GM18499 (cell line): ENCODE results near the gene FRMPD1.

Experiments used
- ATAC-seq: cut with Tn5 transposase; IDR thresholded peaks from one replicate; pipeline ENCODE4 v1.9.1; 2021; ENCODE audit warnings: moderate number of reproducible peaks; ENCODE audit not compliant: insufficient read depth, unreplicated experiment

FRMPD1 gene

DNA sequence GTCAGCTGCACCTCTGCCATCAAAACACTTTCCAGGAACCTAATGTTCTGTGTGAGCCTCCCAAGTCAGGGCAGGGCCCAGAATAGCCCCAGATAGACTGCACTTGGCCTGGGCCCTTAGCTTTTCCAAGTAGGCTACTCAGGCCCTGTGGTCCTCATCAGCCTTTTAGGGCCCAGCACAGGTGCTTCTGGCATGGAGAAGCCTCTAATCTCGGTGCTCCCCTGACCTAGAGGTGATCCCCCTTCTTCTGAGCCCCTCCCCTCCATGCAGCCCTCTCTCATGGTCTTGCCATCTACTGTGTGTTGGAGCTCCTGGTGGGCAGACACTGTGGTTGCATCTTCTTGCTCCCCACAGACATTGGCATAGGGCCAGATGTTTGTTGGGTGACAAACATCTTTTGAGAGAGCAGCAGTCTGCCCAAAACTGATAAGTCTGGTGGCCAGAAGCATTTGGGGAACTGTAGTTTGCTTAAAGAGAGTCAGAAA is 28.1 kb downstream of the FRMPD1 start:
- ATAC-seq = no peak

DNA sequence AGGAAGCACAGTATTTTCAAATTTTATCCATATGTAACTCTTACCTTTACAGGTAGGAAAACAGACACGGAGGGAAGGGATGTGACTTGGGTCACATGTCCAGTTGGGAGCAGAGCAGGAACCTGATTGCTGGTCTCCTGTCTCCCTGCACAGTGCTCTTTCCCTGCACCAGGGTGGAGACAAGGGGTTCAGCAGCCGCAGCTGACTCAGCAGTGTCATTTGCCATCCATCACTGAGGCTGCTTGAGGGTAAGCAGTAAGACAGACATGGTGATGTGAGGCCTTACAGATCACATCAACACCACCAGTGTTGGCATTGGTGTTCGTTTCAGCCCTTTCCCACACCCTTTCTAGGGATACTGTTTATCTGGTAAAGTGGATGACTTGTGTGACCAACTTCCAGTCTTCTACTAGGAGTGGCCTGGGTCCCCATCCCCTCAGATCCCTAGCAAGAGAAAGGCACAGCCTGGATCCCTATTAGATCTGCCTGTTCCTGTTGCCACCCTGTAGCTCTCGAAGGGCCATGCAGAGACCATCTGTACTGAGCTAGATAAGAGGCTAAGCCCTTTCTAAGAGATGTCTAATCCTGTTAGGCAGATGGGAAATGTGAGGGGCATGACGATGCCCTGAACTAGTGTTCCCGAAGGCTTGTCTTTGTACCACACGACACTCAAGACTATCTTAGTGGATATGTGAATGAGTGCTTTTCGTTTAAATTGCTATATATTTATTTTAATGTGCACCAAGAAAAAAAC is 29.1 kb downstream of the FRMPD1 start:
- no peak for ATAC-seq

DNA sequence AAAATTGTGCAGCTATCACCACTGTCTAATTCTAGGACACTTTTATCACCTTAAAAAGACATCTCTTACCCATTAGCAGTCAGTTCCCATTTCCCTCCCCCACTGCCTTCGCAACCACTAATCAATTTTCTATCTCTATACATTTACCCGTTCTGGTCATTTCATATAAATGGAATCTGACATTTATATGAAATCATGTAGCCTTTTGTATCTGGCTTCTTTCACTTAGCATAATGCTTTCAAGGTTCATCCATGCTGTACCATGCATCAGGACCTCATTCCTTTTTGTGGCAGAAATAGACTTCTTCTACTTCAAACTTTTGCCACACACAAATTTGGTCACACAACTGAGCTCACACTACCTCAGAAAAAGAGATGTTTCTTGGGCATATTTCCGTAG is 32.2 kb downstream of the FRMPD1 start:
- no peak for ATAC-seq

DNA sequence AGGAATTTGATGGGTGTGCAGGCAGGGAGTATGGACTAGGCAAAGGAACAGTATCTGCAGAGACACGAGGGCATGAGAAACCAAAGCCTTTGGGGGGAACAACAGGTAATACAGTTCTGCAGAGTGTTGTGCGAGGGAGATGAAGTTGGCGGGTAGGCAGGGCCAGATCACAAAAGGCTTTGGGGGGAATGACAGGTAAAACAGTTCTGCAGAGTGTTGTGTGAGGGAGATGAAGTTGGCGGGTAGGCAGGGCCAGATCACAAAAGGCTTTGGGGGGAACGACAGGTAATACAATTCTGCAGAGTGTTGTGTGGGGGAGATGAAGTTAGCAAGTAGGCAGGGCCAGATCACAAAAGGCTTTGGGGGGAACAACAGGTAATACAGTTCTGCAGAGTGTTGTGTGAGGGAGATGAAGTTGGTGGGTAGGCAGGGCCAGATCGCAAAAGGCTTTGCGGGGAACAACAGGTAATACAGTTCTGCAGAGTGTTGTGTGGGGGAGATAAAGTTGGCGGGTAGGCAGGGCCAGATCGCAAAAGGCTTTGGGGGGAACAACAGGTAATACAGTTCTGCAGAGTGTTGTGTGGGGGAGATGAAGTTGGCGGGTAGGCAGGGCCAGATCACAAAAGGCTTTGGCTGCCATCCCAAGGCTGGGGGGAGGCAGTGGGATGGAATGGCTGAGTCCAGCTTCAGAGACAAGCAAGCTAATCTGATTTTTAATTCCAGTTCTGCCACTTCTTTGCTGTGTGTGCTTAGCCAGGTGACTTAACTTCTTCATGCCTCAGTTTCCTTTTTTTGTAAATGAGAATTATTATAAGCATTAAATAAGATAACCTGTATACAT is 33.0 kb downstream of the FRMPD1 start:
- no peak for ATAC-seq

DNA sequence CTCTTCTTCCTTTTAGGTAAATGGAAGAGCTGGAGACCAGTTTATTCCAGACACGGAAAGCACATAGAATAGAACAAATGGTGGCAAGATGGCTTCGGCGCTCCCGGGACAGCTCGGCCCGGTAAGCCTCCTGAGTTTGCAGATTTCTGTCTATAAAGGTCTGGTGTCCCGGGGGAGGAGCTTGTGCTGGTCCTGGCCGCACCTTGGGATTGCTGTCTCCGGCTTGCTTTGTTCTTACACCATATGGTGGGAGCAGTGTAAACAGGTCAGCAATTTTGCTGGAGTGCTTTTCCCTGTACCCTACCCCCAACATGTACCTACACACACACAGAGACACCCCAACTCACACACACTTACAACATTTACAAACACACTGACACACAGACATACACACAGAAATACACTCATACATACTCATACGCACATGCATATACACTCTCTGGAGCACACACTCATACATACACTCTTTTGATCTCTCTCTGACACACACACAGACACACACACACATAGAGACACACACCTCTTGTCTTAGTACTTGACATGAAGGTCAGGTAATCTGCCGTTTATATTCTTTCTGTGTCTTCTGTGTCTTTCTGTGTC is 42.0 kb downstream of the FRMPD1 start:
- no peak for ATAC-seq

DNA sequence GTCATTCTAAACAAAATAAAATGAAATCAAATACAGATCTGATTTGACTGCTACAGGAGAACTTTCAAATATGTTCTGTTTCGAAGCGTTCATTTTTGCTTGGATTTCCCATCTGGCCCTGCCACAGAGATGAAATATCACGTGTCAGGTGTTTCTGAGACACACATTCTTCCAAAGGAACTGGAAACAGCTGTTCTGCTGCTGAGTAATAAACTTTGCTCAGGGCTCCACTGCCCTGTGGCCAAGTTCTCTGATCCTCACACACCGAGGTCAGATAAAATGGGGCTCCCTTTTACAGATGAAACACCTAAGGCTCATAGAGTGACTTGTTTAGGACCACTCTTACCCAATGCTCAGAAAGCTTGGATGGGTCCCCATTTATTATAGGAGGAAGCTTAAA is 42.5 kb downstream of the FRMPD1 start:
- no peak for ATAC-seq

DNA sequence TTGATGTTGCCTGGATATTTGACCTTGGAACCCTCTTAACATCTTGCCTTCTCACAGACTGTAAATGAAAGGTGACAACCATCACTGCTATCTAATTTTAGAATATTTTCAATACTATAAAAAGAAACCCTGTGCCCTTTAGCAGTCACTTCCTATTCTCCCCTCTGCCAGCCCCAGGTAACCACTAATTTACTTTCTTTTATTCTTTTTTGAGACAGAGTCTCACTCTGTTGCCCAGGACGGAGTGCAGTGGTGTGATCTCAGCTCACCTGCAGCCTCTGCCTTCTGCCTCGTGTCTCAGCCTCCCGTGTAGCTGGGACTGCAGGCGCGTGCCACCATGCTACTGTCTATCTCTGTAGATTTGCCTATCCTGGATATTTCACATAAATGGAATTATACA is 43.6 kb downstream of the FRMPD1 start:
- no peak for ATAC-seq

DNA sequence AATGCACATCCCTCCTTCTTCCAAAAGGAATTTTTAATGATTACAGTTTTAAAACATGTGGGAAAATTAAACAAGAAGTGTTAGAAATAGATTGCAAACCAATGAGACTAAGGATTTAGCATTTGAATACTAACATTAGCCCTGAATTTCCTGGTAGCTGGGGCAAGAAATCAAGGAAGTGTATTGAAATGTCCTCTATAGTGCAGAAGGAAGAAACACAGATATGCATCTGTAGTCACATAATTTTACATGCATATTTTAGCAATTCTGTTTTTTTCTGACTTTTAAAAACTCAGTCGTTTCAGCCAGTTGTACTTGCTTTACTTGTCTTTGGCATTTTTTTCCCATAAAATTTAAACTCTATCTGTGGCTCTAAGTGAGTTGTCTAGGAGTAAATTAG is 45.8 kb downstream of the FRMPD1 start:
- ATAC-seq = no peak

DNA sequence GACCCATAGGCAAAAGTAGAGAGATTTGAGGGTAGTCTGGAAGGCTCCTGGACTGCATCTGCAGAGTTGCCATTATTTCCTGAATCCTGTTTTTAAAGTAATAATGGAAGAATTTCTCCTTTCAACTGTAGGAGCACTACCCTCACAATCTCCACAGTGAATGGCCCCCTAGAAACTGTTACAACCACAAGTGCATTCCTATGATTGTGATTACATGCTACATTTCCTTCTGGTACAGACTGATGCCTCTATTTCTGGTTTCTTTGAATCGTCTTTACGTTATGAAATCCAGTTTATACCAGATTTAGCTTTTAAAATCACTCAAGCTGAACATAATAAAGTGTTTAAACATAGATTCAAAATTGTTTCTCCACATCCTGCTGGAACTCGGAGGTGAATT is 49.4 kb downstream of the FRMPD1 start:
- no peak for ATAC-seq

DNA sequence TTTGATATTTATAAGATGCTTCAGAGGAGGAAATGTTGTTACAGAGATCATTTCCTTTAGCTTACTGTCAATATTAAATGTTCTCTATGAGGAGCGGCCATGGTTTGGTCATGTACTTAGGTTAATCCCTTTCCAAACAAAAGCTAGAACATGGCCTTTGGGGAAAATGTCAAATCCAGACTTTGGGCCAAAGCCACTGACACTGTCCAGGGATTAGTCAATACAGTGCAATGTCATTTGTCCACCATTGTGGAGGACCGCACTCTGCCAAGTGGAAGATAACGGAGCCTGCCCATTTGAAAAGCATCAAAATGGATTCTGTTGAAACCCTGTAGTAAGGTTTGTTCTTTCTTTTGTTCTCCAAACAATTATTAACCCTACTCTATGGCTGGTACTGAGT is 50.1 kb downstream of the FRMPD1 start:
- no peak for ATAC-seq

DNA sequence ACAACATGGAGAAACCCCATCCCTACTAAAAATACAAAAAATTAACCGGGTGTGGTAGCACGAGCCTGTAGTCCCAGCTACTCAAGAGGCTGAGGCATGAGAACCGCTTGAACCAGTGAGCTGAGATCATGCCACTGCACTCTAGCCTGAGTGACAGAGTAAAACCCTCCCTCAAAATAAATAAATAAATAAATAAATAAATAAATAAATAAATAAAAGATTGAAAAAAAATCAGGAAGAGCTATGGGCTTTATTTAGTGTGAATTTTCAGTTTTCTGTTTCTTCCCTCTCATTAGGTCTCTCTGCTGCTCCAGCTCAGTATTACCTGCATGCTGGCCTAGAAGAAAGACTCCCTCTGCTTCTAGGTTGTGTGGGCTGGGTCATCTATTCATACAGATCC is 55.0 kb downstream of the FRMPD1 start:
- ATAC-seq = no peak

DNA sequence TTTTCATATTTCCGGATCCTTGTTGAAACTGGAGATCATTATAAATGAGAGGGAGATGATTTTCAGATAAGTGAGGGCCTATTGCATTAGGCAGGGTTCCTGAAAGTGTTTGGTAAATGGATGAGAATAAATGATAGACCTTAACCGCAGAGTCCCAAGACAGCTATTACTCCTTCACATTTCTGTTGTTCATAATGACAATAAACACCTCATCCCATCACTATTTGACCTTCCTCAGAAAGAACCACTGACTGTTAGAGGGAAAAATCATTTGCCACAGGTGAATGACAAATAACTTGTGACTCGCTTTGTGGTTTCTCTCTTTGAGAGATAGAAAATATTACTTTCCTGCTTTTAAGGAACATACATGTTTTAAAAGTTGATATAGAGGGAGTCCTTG is 55.5 kb downstream of the FRMPD1 start:
- ATAC-seq = no peak

DNA sequence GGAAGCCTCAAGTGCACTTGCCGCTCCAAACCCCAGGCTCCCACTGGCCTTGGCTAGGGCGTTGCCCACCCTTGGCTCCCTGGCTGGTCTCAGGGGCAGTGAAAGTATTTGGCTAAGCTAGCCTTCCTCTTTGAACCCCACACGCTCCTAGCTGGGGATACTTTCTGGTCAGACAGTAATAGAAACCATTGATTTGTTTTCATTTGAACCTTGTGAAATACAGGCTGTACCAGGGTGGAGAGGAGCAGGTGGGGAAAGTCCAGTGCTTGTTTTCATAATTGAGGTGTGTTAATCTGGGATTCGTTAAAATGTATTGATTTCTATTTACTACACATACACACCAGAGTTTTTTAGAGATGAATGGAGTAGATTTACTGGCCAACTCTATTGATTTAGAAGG is 57.0 kb downstream of the FRMPD1 start:
- ATAC-seq = no peak

DNA sequence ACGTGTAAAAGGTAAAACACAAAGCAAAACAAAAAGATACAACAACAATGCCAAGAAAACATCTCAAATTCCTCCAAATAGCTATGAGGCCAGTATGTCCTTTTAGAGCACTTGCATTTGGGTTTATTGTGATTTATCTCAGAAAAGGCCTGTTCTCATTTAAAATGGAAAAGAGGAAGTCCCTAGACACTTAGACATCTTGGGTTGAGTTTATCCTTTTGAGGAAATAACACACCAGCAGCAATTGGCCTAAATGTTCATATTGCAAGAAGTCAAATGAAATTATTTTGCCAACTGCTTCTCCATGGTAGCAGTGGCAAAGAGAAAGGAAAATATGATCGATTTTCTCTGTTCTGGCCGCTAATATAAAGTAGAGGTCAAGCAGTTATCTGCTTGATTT is 59.3 kb downstream of the FRMPD1 start:
- no peak for ATAC-seq

DNA sequence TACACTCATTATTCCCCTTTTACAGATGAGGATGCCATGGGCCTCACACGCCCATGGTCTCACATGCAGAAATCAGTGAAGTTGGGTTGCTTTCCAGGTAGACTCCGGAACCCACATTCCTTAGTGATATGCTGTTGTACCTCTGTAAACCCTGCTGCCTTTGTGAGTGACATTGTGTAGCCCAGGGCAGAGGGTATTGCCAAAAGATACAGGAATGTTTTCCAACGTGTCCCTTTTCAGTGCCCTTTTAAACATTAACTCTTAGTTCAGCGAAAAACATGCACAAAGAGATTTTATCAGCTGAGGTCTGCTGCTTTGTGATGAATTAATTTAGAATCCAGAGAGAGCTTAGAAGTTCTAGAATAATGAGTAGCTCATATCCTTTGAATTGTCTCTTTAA is 64.5 kb downstream of the FRMPD1 start:
- ATAC-seq = no peak

DNA sequence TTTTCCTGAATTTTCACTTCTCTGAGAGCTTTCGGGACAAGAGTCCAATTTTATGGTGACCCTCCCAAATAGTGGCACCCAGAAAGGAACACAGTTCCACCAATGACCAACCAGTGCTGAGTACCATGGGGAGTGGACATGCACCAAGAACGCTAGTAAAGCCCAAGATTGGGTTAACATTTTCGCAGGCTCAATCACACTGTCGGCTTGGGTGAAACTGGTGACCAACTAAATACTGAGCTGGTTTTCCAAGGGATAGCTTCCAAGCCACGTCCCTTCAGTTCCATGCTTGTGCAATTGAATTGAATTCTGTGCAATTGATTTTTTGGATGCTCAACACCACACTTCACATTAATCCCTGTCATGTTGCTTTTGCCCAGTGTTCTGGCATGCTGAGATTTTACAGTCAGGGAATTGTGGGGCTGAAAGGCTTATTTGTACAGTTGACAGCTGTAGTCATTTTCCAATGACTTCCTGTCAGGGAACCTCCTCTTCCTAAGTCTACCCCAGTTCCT is 65.3 kb downstream of the FRMPD1 start:
- no peak for ATAC-seq

DNA sequence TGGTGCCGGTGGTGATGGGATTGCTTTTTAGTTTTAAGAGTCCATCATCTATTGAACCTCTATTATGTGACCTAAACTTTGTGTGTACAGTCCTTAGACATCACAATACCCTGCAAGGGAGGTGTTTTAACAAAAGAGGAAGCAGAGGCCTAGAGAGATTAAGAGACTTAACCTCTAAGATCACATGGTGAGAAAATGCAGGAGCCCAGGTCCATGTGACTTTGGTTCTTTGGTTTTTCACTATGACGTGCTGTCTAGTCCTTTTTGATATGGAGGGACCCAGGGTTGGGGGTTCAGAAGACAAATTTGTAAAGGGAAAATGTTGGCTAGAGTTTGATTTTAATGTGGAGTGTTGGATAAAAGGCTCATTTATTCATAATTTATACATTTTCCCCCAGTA is 68.8 kb downstream of the FRMPD1 start:
- no peak for ATAC-seq

DNA sequence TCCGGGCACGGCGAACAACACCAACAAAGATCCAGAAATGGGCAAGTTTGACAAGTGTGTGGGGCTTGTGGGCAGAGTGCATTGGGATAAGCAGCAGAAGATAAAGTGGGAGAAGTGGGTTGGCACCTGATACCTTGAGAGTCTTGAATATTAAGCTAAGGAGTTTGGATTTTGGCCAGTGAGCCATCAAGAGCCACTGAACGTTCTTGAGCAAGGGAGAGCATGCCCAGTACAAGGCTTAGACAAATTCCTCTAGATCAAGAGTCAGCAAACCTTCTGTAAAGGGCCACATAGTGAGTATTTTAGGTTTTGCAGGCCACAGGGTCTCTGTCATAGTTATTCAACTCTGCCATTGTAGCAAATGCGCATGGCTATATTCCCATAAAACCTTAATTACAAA is 76.3 kb downstream of the FRMPD1 start:
- ATAC-seq = no peak

DNA sequence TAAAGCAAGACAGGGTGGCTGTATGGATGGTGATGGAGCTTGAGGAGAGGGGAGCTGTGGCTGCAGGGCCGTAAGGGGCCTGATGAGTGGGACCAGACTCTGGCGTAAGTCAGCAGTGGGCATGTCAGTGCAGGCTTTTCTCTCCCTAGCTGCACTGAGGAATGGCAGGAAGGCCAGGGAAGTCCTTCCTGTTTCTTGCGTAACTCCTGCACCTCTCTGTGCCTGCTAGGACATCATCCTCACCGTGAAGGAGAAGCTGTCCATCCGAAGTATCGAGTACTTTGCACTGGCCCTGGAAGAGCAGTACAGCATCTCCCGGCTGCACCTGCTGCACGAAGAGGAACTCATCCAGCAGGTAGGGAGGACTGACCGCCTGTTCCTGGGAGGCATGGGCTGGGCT is 78.7 kb downstream of the FRMPD1 start:
- no peak for ATAC-seq

DNA sequence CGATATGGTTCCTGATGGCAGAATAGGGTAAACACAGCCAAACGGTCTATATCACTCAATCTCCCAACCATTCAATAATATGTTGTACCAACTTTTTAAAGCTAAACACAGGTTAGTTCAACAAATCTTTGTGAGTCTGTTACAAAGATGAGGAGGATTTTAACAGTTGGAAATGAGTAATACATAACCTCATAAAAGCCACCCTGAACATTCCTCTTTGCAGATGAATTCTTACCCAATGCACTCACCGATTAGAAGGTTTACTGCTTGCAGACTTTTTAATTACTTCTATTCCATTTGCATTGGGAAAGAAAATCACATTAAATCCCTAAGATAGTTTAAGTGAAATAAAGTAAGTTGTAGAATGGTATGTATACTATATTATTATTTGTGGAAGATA is 79.5 kb downstream of the FRMPD1 start:
- ATAC-seq = no peak

DNA sequence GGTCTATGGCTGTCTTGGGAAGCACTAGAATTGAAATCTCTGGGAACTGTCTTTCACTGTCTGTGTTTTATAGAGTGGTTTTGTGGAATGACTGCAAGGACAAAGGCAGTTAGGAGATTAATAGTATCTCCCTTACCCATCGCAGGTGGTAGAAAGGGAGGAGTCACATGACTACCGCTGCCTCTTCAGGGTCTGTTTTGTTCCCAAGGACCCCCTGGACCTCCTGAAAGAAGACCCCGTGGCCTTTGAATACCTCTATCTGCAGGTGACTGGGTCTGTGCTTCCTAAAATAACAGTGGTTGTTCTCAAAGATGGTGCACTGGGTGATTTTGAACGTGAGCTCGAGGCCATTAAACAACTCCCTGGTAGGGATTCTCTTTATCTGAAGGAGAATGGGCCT is 80.1 kb downstream of the FRMPD1 start:
- ATAC-seq = no peak
